Left ventricle myocardium superior (tissue), 1 donor: ENCODE measurements around the gene WNT7B. TPM values are rescaled to one million over a fixed set of nuclear protein-coding genes. Genes with fewer than 3 reads are reported as not detected.
A peak's percentile ranks its signal among the peaks of the same experiment; 100 is the strongest.

Source experiments
- ATAC-seq: fragments of 200-7000 bp; cut with Tn5 transposase; one replicate; pipeline ENCODE4 v1.9.1; 2020; ENCODE audit warnings: mild to moderate bottlenecking, moderate library complexity
- DNase-seq: peaks from one replicate; pipeline ENCODE4 v3.0.0-alpha.2; 2020
- intact Hi-C: fragments of 100-400 bp; cut with micrococcal nuclease; formaldehyde crosslinking; loops from one replicate; pipeline ENCODE4 v1.11.0; 2022
- total RNA-seq: library from RNA; stranded (reverse); fragmentation: NEBNext Ultra II Directional; extraction: Animal tissue kit (Norgen Biotek cat#: 25700); gene quantifications from one replicate; pipeline ENCODE4 v1.2.1, GENCODE V29; 2021
- donor health status: DM: no; HTN: yes; CAD: no; lungs with severe emphysema.

The WNT7B gene
- total RNA-seq, 1 donor from 2014 or later, result not detected

- DNase-seq, result no peak
- intact Hi-C loops, result no loop called here
Observed at GRCh38 chr22:45964926-45965527, 11.9 kb downstream of the WNT7B start.

DNA sequence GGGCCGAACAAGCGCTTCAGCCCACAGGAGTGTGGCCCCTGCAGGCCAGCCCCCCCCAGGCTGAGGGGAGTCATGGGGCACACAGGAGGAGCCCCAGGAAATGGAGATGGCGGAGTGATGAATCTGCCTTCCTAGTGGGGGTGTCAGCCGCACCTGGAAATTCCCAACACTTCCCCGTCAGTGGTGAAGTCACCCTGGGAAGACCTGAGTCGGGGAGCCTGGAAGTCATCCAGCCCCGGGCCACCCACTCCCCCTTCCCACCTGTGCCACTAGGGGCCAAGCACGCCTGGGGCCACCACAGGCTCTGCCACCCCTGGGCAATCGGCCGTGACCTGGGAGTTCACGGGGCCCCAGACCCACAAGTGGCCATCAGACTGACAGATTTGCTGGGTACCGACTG is 12.6 kb downstream of the WNT7B start:
- intact Hi-C loops, result no loop called here

More at GRCh38 chr22:45964926-45965527, 11.9 kb downstream of the WNT7B start:
- ATAC-seq, result no peak

GRCh38 chr22:45963821-45964220 is 13.1 kb downstream of the WNT7B start:
- intact Hi-C loops, result no loop called here
- DNase-seq (no peak), ATAC-seq (no peak)

More for the DNA sequence above, 12.6 kb downstream of the WNT7B start:
- no peak for ATAC-seq
- no peak for DNase-seq

DNA sequence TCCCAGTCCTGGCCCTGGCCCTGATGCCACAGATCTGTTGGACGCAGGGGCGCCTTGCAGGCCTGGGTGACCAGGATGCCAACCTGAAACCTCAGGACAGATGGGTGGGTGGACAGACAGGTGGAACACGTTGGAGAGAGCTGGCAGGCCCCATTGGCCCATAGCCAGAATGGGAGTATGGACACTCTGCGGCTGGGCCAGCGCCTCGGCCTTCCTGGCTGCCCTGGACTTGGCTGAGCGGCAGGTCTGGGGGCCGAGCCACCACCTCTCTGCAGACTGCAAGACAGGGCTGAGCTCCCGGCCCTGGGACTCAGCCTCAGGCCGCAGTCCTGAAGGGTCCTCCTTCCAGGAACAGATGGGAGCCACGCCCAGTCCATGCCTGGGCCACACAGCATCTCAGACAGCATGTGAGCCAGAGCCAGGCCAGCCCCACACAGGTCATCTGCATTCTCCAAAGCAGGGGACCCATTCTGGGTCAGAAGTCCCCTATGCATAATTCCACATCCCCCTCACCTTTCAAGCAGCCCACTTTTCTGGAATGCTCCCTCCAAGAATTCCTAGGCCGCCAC is 14.1 kb downstream of the WNT7B start:
- intact Hi-C loops, result no loop called here
- ATAC-seq (no peak), DNase-seq (no peak)

GRCh38 chr22:45962434-45962718 is 14.6 kb downstream of the WNT7B start:
- ATAC-seq (no peak), DNase-seq (no peak)
- intact Hi-C loops, result no loop called here

- DNase-seq, result no peak
- ATAC-seq, result no peak
- intact Hi-C loops, result no loop called here
Observed at GRCh38 chr22:45961679-45962433, 15.1 kb downstream of the WNT7B start.

- no peak for ATAC-seq
- no peak for DNase-seq
- intact Hi-C loops, result no loop called here
Observed at GRCh38 chr22:45960477-45961386, 16.2 kb downstream of the WNT7B start.

- intact Hi-C loops, result no loop called here
- no peak for ATAC-seq
Observed at GRCh38 chr22:45959719-45960476, 17.1 kb downstream of the WNT7B start.

GRCh38 chr22:45958971-45959370 is 18.0 kb downstream of the WNT7B start:
- ATAC-seq (no peak), DNase-seq (no peak)
- intact Hi-C loops, result no loop called here

More at GRCh38 chr22:45959719-45960476, 17.1 kb downstream of the WNT7B start:
- DNase-seq, result no peak

GRCh38 chr22:45957826-45958225 is 19.1 kb downstream of the WNT7B start:
- ATAC-seq, result no peak
- intact Hi-C loops, result no loop called here
- no peak for DNase-seq

- ATAC-seq (no peak), DNase-seq (no peak)
- intact Hi-C loops, result no loop called here
Observed at GRCh38 chr22:45953178-45953577, 23.8 kb downstream of the WNT7B start.

DNA sequence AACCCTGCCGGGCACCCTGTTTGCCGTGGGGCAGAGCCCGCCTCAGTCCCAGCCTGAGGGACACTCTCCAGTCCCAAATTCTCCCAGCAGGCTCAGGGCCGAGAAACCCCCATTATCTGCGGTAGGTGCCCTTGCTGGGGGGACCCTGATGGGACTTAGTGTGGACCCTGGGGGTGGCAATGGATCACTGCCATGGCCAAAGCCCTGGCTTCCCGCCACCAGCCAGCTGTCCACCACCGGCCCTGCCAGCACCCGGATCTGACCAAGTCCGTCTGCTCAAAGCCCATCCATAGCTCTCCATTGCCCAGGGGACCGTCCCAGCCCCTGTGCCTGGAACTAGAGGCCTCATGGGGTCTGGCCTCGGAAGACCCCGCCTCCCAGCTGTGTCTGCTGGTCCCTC is 24.4 kb downstream of the WNT7B start:
- DNase-seq (no peak), ATAC-seq (no peak)
- intact Hi-C loops, result no loop called here

GRCh38 chr22:45952151-45952550 is 24.8 kb downstream of the WNT7B start:
- ATAC-seq, result no peak
- no peak for DNase-seq
- intact Hi-C loops, result no loop called here

GRCh38 chr22:45949891-45950290 is 27.1 kb downstream of the WNT7B start:
- ATAC-seq (no peak), DNase-seq (no peak)
- intact Hi-C loops, result no loop called here

DNA sequence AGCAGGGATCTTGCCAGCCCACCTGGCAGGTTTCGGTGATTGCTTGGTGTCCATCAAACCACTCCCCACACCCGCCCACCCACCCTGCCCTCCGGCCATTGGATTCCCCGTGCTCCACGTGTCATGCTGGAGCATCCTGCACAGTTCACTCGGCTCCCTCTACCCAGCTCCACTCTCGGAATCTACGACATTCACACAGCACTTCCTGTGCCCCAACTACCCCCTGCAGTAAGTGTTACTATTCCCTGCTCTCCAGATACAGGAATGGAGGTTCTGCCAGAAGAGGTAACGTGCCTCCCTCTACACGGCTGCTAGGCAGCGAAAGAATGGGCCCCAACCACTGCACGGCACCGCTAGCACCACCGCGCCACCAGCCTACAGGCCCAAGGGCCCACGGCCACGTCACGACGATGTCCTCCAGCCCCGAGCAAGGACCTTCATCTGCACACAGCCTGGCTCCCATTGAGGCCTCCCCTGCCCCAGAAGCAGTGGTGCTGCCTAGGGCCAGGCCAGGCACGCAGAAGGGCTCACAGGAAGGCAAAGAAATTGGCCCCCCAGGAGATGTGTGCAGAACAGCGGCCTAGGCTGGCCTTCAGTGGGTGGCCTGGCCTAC is 27.6 kb downstream of the WNT7B start:
- intact Hi-C loops, result no loop called here
- ATAC-seq (no peak), DNase-seq (no peak)

DNA sequence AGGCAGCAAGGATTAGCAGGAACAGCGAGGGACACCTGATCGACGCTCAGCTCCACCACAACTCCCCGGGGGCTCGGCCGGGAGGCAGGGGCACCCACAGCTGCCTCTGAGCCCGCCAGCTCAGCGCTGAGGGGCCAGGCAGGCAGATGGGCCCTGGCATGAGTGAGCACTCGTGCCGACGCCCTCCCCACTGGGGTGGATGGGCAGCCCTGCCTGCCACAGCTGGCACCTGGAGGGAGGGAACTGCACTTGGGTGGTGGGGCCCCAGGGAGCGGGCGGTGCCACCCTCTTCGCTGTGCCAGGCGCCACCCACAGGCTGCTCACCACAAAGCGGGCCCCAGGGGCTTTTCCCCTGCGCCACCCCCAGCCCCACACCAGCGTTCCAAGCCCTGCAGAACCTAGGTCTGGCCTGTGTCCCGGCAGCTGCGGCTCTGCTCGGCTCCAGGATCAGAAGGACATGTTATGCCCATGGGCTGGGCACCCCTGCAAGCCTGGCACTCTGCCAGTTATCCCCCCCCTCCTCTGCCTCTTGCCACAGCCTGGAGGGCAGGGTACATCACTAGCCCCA is 28.8 kb downstream of the WNT7B start:
- no peak for ATAC-seq
- no peak for DNase-seq
- intact Hi-C loops, result no loop called here

GRCh38 chr22:45946805-45947600 is 30.0 kb downstream of the WNT7B start:
- peak; percentile 25 for ATAC-seq
- intact Hi-C loops, result no loop called here
- peak; percentile 49 for DNase-seq
